LNCaP clone FGC (cell line): ENCODE data around the gene ITIH5.

Experiments used
- DNase-seq: peaks from one replicate; pipeline ENCODE4 v3.0.0-alpha.2; 2011; ENCODE audit warnings: low read depth
- H3K4me3 ChIP-seq: 2 replicates; pipeline ENCODE4 v1.5.1; 2011; ENCODE audit warnings: mild to moderate bottlenecking, low read depth, low read length, control low read depth
- CTCF ChIP-seq: IDR thresholded peaks from 2 replicates; pipeline ENCODE4 v1.5.1; 2012; ENCODE audit warnings: mild to moderate bottlenecking; ENCODE audit not compliant: control insufficient read depth, insufficient read depth; ENCODE audit errors: extremely low read depth

Gene ITIH5

GRCh38 chr10:7561985-7562384, 104.8 kb downstream of the ITIH5 start:
- no peak for TF ChIP-seq CTCF
- no peak for DNase-seq
- H3K4me3 ChIP-seq = no peak overlapping the region

- DNase-seq = peak; percentile 93
- H3K4me3 ChIP-seq = no peak overlapping the region
- TF ChIP-seq CTCF = 0 out of 2 replicates have a peak, but pooled peaks have one; percentile 16
Measured at GRCh38 chr10:7561216-7561893, 105.4 kb downstream of the ITIH5 start.

GRCh38 chr10:7560519-7560918, 106.2 kb downstream of the ITIH5 start:
- H3K4me3 ChIP-seq = no peak overlapping the region
- TF ChIP-seq CTCF = no peak
- DNase-seq = no peak

GRCh38 chr10:7559386-7559785, 107.4 kb downstream of the ITIH5 start:
- H3K4me3 ChIP-seq = no peak overlapping the region
- no peak for TF ChIP-seq CTCF
- peak; percentile 84 for DNase-seq

GRCh38 chr10:7558036-7558435, 108.7 kb downstream of the ITIH5 start:
- DNase-seq = no peak
- TF ChIP-seq CTCF = no peak
- no peak overlapping the region for H3K4me3 ChIP-seq

GRCh38 chr10:7553531-7553930, 113.2 kb downstream of the ITIH5 start:
- H3K4me3 ChIP-seq = no peak overlapping the region
- no peak for DNase-seq
- TF ChIP-seq CTCF = no peak
